Measurements from ENCODE around the gene MCF2L. TPM values are rescaled to one million over a fixed set of nuclear protein-coding genes. Genes with fewer than 3 reads are reported as not detected.

The MCF2L gene
- total RNA-seq, 1 donor from 2014 or later: 5.6 TPM

DNA sequence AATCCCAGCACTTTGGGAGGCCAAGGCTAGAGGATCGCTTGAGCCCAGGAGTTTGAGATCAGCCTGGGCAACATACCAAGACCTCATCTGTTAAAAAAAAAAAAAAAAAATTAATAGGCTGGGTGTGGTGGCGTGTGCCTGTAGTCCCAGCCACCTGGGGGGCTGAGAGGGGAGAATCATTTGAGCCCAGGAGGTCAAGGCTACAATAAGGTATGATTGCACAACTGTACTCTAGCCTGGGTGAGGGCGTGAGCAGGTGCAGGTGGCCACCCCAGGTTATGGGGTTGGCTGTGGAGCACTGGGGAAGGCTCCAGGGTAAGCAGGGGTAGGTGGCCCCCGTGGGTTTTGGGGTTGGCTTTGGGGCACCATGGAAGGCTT is 33.9 kb downstream of the MCF2L start:
- H3K9me3 Mint-ChIP-seq (ENCODE audit: unreplicated experiment): no peaks in the 10 kb centered on the region
- no peak overlapping the region for H3K4me3 Mint-ChIP-seq (ENCODE audit: unreplicated experiment)
- TF ChIP-seq, protein P1, sequence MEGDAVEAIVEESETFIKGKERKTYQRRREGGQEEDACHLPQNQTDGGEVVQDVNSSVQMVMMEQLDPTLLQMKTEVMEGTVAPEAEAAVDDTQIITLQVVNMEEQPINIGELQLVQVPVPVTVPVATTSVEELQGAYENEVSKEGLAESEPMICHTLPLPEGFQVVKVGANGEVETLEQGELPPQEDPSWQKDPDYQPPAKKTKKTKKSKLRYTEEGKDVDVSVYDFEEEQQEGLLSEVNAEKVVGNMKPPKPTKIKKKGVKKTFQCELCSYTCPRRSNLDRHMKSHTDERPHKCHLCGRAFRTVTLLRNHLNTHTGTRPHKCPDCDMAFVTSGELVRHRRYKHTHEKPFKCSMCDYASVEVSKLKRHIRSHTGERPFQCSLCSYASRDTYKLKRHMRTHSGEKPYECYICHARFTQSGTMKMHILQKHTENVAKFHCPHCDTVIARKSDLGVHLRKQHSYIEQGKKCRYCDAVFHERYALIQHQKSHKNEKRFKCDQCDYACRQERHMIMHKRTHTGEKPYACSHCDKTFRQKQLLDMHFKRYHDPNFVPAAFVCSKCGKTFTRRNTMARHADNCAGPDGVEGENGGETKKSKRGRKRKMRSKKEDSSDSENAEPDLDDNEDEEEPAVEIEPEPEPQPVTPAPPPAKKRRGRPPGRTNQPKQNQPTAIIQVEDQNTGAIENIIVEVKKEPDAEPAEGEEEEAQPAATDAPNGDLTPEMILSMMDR (IDR thresholded peaks at IDR 0.05): no peak
- no peak for DNase-seq (ENCODE audit: extremely low spot score, unreplicated experiment)
- H3K27me3 Mint-ChIP-seq (ENCODE audit: unreplicated experiment): peaks cover 7% of the 10 kb centered on the region
- peaks cover 15% of the 10 kb centered on the region for H3K4me1 Mint-ChIP-seq (ENCODE audit: unreplicated experiment)
- no peaks in the 10 kb centered on the region for H3K36me3 Mint-ChIP-seq (ENCODE audit: unreplicated experiment)
- H3K27ac Mint-ChIP-seq (ENCODE audit: unreplicated experiment): no peak overlapping the region

DNA sequence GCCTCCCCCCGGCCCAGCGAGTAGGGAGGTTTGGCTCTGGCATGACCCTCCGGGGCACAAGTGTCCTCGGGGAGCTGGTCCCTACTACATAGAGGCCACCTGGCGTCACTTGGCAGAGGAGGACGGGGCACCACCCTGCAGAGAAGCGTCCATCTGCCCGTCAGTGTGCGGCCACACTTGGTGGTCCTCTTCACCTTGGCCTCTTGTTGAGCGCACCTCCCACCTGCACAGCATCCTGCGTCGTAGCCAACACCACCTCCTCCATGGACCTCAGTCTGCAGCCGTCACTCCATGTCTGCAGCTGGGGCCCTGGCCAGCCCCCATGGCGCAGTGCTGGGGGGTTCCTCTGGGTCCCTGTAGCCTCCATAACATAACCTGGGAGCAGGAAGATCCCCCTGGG is 35.1 kb downstream of the MCF2L start:
- H3K4me3 Mint-ChIP-seq (ENCODE audit: unreplicated experiment): no peak overlapping the region
- H3K4me1 Mint-ChIP-seq (ENCODE audit: unreplicated experiment): peaks cover 15% of the 10 kb centered on the region

DNA sequence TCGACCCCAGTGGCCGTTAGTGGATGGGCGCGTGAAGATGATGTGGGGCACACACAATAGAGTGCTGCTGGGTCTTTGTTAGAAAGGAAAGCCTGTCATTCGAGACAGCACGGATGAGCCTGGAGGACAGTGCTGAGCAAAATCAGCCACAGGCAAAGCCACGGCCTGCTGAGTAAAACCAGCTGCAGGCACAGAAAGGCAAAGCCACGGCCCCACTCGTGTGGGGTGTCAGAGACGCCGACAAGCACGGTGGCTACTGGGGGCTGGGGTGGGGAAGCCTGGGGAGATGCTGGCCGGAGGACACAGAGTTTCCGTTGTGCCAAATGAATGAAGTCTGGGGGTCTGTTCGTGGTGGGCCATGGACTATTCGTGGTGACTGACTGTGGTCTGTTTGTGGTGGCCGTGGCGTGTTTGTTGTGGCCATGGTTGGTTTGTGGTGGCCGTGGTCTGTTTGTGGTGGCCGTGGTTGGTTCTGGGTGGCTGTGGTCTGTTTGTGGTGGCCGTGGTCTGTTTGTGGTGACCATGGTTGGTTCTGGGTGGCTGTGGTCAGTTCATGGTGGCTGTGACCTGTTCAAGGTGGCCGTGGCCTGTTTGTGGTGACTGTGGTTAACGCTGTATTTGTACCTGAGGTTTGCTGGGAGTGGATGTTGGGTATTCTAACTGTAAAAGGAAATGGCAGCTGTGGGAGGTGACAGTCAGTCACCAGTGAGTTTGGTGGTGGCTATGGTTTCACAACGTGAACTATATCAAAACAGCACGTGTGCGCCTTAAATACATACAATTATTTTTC is 36.3 kb downstream of the MCF2L start:
- DNase-seq (ENCODE audit: extremely low spot score, unreplicated experiment): no peak
- Mint-ChIP-seq H3K4me3 (ENCODE audit: unreplicated experiment) (no peak overlapping the region), H3K36me3 (ENCODE audit: unreplicated experiment) (no peaks in the 10 kb centered on the region), H3K9me3 (ENCODE audit: unreplicated experiment) (no peaks in the 10 kb centered on the region), H3K27me3 (ENCODE audit: unreplicated experiment) (peaks cover 2% of the 10 kb centered on the region), H3K4me1 (ENCODE audit: unreplicated experiment) (peaks cover 15% of the 10 kb centered on the region), H3K27ac (ENCODE audit: unreplicated experiment) (no peak overlapping the region)
- TF ChIP-seq, protein P1 (IDR thresholded peaks at IDR 0.05): no peak

More for the DNA sequence above, 35.1 kb downstream of the MCF2L start:
- Mint-ChIP-seq H3K27me3 (ENCODE audit: unreplicated experiment) (peaks cover 10% of the 10 kb centered on the region), H3K27ac (ENCODE audit: unreplicated experiment) (no peak overlapping the region), H3K36me3 (ENCODE audit: unreplicated experiment) (no peaks in the 10 kb centered on the region), H3K9me3 (ENCODE audit: unreplicated experiment) (no peaks in the 10 kb centered on the region)
- no peak for DNase-seq (ENCODE audit: extremely low spot score, unreplicated experiment)
- TF ChIP-seq, protein P1 (IDR thresholded peaks at IDR 0.05): no peak

DNA sequence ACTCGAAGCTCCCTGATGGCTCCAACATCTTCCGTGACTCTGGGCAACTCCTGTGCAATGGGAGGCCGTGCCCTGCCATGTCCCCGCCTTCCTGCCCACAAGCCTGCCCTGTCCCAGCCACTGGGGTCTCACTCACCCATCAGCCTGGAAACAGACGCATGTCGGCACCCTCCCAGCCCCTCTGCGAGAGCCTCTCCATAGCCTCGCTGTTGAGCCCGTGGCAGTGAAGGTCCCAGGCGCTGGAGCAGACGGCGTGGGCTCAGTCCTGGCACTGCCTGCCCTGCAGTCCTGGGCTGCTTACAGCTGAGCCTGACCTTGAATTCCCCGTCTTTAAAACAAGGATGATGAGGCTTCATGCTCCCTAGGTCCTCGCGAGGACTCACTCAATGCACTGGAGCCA is 37.0 kb downstream of the MCF2L start:
- Mint-ChIP-seq H3K36me3 (ENCODE audit: unreplicated experiment) (no peaks in the 10 kb centered on the region), H3K9me3 (ENCODE audit: unreplicated experiment) (no peaks in the 10 kb centered on the region), H3K27me3 (ENCODE audit: unreplicated experiment) (peaks cover 2% of the 10 kb centered on the region), H3K27ac (ENCODE audit: unreplicated experiment) (no peak overlapping the region), H3K4me3 (ENCODE audit: unreplicated experiment) (no peak overlapping the region), H3K4me1 (ENCODE audit: unreplicated experiment) (peaks cover 13% of the 10 kb centered on the region)
- TF ChIP-seq, protein P1 (IDR thresholded peaks at IDR 0.05): no peak
- DNase-seq (ENCODE audit: extremely low spot score, unreplicated experiment): no peak

DNA sequence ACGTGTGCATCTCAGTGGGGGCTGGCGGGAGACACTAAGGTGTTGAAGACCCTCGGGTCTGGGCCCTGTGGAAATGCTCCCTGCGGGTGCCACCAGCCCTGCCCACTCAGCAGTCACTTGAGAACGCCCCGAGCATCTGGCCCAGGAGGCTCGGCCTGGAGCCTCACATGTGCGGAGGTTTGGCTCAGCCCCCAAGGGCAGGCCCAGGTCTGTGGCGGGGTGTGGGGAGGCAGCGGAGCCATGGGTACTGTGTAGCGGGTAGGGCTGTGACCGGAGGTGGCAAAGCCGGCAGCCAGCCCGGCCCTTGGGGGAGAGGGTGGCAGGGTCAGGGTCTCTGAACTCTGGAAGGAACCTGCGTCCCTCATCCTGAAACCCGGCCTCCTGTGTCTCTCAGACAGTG is 37.6 kb downstream of the MCF2L start:
- Mint-ChIP-seq H3K27ac (ENCODE audit: unreplicated experiment) (no peak overlapping the region), H3K4me1 (ENCODE audit: unreplicated experiment) (peaks cover 6% of the 10 kb centered on the region), H3K27me3 (ENCODE audit: unreplicated experiment) (peaks cover 2% of the 10 kb centered on the region), H3K36me3 (ENCODE audit: unreplicated experiment) (no peaks in the 10 kb centered on the region), H3K9me3 (ENCODE audit: unreplicated experiment) (no peaks in the 10 kb centered on the region), H3K4me3 (ENCODE audit: unreplicated experiment) (no peak overlapping the region)
- no peak for DNase-seq (ENCODE audit: extremely low spot score, unreplicated experiment)
- TF ChIP-seq, protein P1 (IDR thresholded peaks at IDR 0.05): no peak

All from osteocyte (in vitro differentiated cells).